Endothelial cell (in vitro differentiated cells): Measurements from ENCODE around the gene DDA1. TPM values are rescaled to one million over a fixed set of nuclear protein-coding genes. Genes with fewer than 3 reads are reported as not detected.

Experiments
- DNase-seq: peaks from one replicate; pipeline ENCODE4 v3.0.0; 2021; ENCODE audit warnings: low spot score
- H3K27ac Mint-ChIP-seq: one replicate; pipeline ENCODE4 v1.8.0; 2021; ENCODE audit warnings: mixed read lengths, inconsistent platforms; ENCODE audit not compliant: unreplicated experiment
- H3K27me3 Mint-ChIP-seq: one replicate; pipeline ENCODE4 v1.8.0; 2021; ENCODE audit warnings: mild to moderate bottlenecking, moderate library complexity, mixed read lengths, inconsistent platforms; ENCODE audit not compliant: unreplicated experiment
- H3K36me3 Mint-ChIP-seq: one replicate; pipeline ENCODE4 v1.8.0; 2021; ENCODE audit warnings: mild to moderate bottlenecking, low read depth, mixed read lengths, inconsistent platforms; ENCODE audit not compliant: unreplicated experiment
- H3K4me1 Mint-ChIP-seq: one replicate; pipeline ENCODE4 v1.8.0; 2021; ENCODE audit warnings: mild to moderate bottlenecking, mixed read lengths, inconsistent platforms; ENCODE audit not compliant: unreplicated experiment
- H3K4me3 Mint-ChIP-seq: one replicate; pipeline ENCODE4 v1.8.0; 2021; ENCODE audit warnings: mild to moderate bottlenecking, mixed read lengths, inconsistent platforms; ENCODE audit not compliant: unreplicated experiment
- H3K9me3 Mint-ChIP-seq: one replicate; pipeline ENCODE4 v1.8.0; 2021; ENCODE audit warnings: mixed read lengths, inconsistent platforms; ENCODE audit not compliant: unreplicated experiment
- CTCF ChIP-seq: fragments of 200-600 bp; sonication (generic); IDR thresholded peaks from one replicate; pipeline ENCODE4 v1.5.0; 2021; ENCODE audit warnings: antibody characterized with exemption; ENCODE audit not compliant: unreplicated experiment
- total RNA-seq: library from RNA; stranded (reverse); fragmentation: NEBNext Ultra II Directional; extraction: Animal tissue kit (Norgen Biotek cat#: 25700); gene quantifications from one replicate; pipeline ENCODE4 v1.2.1, GENCODE V29; 2021; ENCODE audit not compliant: unreplicated experiment

The DDA1 gene
- total RNA-seq, 1 donor from 2014 or later = 44.7 TPM

- TF ChIP-seq CTCF = no peak
- peaks cover 11% of the 10 kb centered on the region for H3K27me3 Mint-ChIP-seq
These were observed 9.6 kb downstream of the DDA1 start for GRCh38 chr19:17318966-17319365.

GRCh38 chr19:17319473-17320238, 10.3 kb downstream of the DDA1 start:
- H3K27me3 Mint-ChIP-seq = peaks cover 11% of the 10 kb centered on the region
- no peak overlapping the region for H3K27ac Mint-ChIP-seq
- DNase-seq = no peak
- H3K4me1 Mint-ChIP-seq = no peaks in the 10 kb centered on the region
- peaks cover 18% of the 10 kb centered on the region for H3K36me3 Mint-ChIP-seq
- H3K4me3 Mint-ChIP-seq = peak overlapping the region; percentile 74
- no peaks in the 10 kb centered on the region for H3K9me3 Mint-ChIP-seq
- TF ChIP-seq CTCF = no peak

More at GRCh38 chr19:17318966-17319365, 9.6 kb downstream of the DDA1 start:
- Mint-ChIP-seq H3K27ac (no peak overlapping the region), H3K36me3 (peaks cover 22% of the 10 kb centered on the region), H3K9me3 (no peaks in the 10 kb centered on the region), H3K4me3 (no peak overlapping the region), H3K4me1 (no peaks in the 10 kb centered on the region)
- no peak for DNase-seq

- Mint-ChIP-seq H3K4me1 (no peaks in the 10 kb centered on the region), H3K9me3 (no peaks in the 10 kb centered on the region), H3K4me3 (no peak overlapping the region), H3K36me3 (peaks cover 18% of the 10 kb centered on the region), H3K27ac (no peak overlapping the region), H3K27me3 (peaks cover 11% of the 10 kb centered on the region)
- no peak for TF ChIP-seq CTCF
- DNase-seq = no peak
These were observed 11.1 kb downstream of the DDA1 start for GRCh38 chr19:17320435-17320834.

- Mint-ChIP-seq H3K27ac (no peak overlapping the region), H3K27me3 (peaks cover 9% of the 10 kb centered on the region), H3K9me3 (no peaks in the 10 kb centered on the region), H3K36me3 (peaks cover 15% of the 10 kb centered on the region), H3K4me3 (peak overlapping the region; percentile 23), H3K4me1 (no peaks in the 10 kb centered on the region)
- no peak for DNase-seq
- TF ChIP-seq CTCF = no peak
These were observed 12.5 kb downstream of the DDA1 start for GRCh38 chr19:17321655-17322489.
